Endometrial microvascular endothelial cells (primary cell): ENCODE data around the gene SELENOP. TPM values are rescaled to one million over a fixed set of nuclear protein-coding genes. Genes with fewer than 3 reads are reported as not detected.
"Not testable (repeated sequence)": the region's sequence is repeated elsewhere in the genome, so short reads cannot be mapped to it uniquely, and the experiment has no call there.

ENCODE experiments used
- in situ Hi-C: cut with HindIII; loops from 2 replicates; pipeline ENCODE4 v1.10.0; 2017; ENCODE audit warnings: low sequenced_read_pairs, low pct_unique_long_range_greater_than_20kb; ENCODE audit errors: inconsistent ontology term
- total RNA-seq: library from RNA; depleted of rRNA; stranded (reverse); fragments of >200 nt; gene quantifications from one replicate; pipeline ENCODE4 v1.2.3, GENCODE V29; 2015; ENCODE audit errors: inconsistent ontology term

The SELENOP gene
- total RNA-seq, 1 donor from 2014 or later, result 7.7 TPM

GRCh38 chr5:42830924-42831323 lies 19.2 kb upstream of the SELENOP start:
- in situ Hi-C loops, result no loop called here

- in situ Hi-C loops, result no loop called here
These were observed 17.0 kb upstream of the SELENOP start for GRCh38 chr5:42828671-42829070.

DNA sequence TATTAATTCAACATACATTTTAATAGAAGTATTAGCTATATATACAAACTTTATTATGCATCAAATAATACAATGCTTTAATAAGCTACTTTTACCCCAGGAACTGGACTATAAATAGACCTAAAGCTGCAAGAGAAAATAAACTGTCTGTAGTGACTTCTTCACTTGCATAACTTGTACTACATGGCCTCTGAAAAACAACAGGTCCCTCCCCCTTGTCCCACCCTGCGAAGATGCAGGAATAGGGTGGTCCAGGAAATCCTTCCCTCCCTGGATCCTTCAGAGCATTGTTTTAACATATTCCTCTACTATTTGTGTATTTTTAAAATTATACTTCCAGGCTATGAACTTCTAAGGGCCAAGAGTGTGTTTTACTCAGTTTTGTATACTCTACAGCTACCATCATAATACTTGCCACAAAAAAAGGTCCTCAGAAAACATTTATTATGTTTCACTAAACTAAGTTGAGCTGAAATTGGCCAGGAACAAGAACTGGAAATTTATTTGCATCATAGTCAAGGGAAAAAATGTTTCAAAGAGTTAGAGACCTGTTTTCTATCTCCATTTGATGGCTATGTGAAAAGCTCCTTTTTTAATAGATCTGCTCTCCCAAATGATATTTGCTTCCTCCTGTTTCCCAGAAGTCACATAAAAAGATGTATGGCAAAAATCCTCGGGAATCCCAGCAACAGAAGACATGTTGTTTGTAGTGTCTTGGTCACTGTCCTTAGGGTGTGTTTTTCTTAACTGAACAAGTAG lies 15.2 kb upstream of the SELENOP start:
- in situ Hi-C loops, result no loop called here

DNA sequence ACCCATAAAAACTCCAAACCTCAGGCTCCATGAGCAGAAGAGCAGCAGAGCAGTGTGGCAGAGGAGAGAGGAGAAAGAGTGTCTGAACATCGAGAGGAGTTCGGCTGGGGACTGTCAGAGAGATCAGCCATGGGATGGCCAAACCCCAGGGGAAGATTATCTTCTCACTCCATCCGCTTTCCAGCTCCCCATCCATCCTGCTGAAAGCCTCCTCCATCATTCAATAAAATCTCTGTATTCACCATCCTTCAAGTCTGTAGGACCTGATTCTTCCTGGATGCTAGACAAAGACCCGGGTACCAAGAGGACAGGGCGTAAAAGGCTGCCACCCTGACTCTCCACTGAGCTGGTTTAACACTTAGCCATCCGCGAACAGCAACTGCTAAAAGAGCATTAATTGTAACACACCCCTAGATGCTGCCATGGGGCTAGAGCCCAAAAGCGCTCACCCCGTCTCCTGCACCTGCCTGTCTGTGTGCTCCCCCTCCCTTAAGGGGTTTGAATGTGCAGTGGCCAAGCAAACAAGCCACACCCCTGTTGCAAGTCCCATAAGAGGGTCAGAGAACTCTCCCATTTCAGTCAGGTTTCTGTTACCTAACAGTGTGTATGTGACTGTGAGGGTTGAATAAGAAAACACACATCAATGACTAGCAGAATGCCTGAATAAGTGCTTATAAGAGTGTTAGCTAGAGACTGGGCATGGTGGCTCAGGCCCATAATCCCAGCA lies 13.9 kb upstream of the SELENOP start:
- in situ Hi-C loops, result no loop called here

- in situ Hi-C loops, result no loop called here
These were observed 12.8 kb upstream of the SELENOP start for GRCh38 chr5:42824347-42824976.

DNA sequence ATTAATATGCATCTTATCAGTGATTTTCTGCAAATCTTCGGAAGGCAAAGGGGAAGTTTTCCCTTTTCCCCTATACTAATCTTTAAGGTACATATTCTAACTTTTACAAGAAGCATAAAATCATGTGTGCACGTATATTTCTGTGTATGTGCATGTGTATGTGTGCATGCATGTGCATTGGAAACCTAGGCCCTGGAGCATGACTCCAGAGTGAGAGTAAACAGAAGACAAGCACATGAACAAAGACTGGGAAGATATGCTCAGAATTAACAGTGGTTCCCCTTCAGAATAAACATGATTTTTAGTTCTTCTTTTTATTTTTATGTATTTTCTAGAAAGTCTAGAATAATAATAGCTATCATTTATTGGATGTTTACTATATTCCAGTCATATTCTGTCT lies 10.9 kb upstream of the SELENOP start:
- in situ Hi-C loops, result no loop called here

DNA sequence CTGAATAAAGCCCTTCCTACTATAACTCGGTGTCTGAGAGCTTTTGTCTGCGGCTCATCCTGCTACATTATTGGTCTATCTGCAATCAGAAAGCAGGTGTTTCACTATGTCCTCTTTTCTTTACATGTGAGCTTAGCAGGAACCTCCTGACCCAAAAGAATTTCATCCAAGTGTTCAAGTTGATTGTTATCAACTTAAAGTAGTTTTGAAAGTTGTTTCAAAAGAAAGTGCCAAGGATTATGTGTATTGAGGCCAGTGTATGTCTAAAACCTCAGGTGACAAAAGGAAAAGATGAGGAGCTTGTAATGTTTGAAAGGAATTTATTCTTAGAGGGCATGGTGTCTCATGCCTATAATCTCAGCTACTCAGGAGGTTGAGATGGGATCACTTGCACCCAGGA lies 8.1 kb upstream of the SELENOP start:
- in situ Hi-C loops, result no loop called here

DNA sequence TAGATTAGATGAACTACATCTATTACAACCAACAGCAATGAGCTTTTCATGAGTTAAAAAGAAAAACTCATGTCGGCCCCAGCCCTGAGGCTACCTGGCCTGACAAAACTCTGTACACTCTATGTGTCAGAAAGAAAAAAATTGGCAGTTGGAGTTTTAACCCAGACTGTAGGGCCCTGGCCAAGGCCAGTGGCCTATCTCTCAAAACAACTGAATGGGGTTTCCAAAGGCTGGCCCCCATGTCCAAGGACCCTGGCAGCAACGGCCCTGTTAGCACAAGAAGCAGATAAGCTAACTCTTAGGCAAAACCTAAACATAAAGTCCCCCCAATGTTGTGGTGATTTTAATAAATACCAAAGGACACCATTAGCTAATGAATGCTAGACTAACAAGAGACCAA lies 4.9 kb upstream of the SELENOP start:
- in situ Hi-C loops, result not testable (repeated sequence)

DNA sequence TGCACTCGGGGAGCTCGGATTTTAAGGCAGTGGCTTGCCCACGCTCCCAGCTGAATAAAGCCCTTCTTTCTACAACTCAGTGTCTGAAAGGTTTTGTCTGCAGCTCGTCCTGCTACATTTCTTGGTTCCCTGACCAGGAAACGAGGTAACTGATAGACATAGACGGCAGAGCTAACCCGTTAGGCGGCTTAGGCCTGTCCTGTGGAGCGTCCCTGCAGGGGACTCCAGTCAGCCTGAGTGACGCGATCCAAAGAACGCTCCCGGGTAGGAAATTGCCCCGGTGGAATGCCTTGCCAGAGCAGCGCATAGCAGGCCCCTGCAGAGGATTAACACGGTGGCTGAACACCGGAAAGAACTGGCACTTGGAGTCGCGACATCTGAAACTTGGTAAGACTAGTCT lies 1.8 kb upstream of the SELENOP start:
- in situ Hi-C loops, result no loop called here

DNA sequence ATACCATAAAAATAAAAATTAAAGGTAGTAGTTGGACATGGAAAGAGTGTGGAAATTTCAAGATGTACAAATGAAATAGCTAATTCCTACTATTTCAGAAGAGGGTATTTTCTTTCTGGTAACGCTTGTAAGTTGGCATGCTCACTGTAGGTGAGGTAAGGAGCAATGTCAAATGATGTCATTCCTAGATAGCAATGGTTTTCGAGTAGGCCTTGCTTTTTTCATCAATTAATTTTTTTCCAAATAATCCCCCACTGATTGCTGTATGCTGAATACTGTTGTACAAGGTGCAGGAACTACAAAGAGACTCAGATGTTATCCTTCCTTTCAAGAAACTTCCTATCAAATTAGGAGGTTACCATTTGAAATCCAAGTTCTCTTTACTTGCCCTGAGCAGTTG lies 928 bp upstream of the SELENOP start:
- in situ Hi-C loops, result no loop called here

DNA sequence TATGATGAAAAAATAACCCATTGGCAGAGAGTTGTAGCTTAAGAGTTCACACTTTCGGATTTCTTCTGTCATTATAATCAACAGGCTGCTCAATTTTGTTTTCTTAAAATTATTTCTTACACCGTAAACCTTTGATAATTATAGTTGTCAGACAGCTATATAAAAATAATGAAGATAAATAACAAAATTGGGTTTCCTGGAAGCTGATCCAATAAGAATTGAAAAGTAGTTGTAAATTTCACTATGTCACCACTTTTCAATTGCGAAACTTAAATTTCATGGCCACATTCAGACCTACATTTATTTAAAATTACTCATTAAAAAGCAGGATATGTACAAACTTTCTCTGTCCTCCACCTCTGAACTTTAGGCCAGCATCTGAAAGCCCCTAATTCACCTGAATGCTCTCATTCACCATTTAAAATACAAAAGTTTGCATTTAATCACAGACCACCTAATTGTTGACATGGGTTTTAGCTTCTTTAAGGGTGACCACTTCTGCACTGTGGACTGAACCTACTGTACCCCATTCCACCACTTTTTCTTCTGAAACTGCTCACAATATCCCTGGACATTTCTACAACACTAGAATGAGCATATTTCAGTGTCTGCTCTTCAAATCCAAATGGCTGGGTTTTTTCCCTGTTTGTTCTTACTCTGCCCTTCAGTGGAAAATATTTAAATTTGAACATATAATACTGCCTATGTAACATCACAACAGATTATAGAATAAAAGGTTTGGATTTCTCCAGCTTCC lies 680 bp downstream of the SELENOP start:
- in situ Hi-C loops, result no loop called here

- in situ Hi-C loops, result no loop called here
These were observed 2.6 kb downstream of the SELENOP start for GRCh38 chr5:42808888-42809611.

GRCh38 chr5:42807722-42808447 lies 3.8 kb downstream of the SELENOP start:
- in situ Hi-C loops, result no loop called here

GRCh38 chr5:42806701-42807262 lies 4.9 kb downstream of the SELENOP start:
- in situ Hi-C loops, result no loop called here

DNA sequence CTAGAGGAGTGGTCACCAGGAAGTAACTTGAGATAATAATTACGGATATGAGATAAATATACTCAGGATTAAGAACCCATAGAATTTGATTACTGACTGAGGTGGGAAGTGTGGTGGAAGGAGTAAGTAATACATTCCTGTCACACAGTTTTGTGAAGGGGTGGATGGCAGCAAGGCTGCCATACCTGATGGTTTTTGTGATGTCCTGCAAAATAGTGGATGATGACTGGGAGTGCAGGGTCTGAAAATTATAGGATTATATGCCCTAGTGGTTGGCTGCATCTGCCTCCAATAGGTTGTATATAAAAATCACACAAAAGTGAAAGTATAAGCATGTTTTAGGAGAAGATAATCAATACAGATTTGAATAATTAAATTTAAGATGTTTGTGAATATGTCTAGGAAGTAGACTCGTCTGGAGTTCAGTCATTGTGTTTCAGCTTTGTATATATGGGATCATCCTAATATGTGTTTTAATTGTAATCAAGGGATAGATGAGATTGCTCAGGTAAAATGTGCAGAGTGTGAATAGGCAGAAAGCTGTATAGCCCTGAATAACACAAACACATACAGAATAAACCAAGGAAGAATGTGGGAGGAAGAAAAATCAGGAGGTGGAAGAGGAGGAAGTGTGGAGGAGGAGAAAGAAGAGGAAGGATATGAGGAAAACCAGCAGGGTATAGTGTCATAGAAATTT lies 5.5 kb downstream of the SELENOP start:
- in situ Hi-C loops, result no loop called here

GRCh38 chr5:42804717-42805339 lies 6.9 kb downstream of the SELENOP start:
- in situ Hi-C loops, result no loop called here
